Left ventricle myocardium inferior (tissue), 1 donor: ENCODE measurements around the gene PRKCB. TPM values are rescaled to one million over a fixed set of nuclear protein-coding genes. Genes with fewer than 3 reads are reported as not detected.

Experiments
- DNase-seq: peaks from one replicate; pipeline ENCODE4 v3.0.0-alpha.2; 2020
- H3K27ac ChIP-seq: fragments of 200-600 bp; replicated peaks from 2 replicates; pipeline ENCODE4 v1.8.0; 2021
- H3K27me3 ChIP-seq: fragments of 200-600 bp; 2 replicates; pipeline ENCODE4 v1.8.0; 2021; ENCODE audit warnings: low read depth
- H3K36me3 ChIP-seq: fragments of 200-600 bp; 2 replicates; pipeline ENCODE4 v1.8.0; 2021
- H3K4me1 ChIP-seq: fragments of 200-600 bp; 2 replicates; pipeline ENCODE4 v1.8.0; 2021
- H3K4me3 ChIP-seq: fragments of 200-600 bp; 2 replicates; pipeline ENCODE4 v1.8.0; 2021; ENCODE audit warnings: mild to moderate bottlenecking, moderate library complexity
- H3K9me3 ChIP-seq: fragments of 200-600 bp; replicated peaks from 2 replicates; pipeline ENCODE4 v1.8.0; 2021
- CTCF ChIP-seq: fragments of 200-600 bp; IDR thresholded peaks from 2 replicates; pipeline ENCODE4 v1.8.0; 2021; ENCODE audit warnings: antibody characterized with exemption, mild to moderate bottlenecking, borderline replicate concordance
- intact Hi-C: fragments of 100-400 bp; cut with micrococcal nuclease; formaldehyde crosslinking; loops from one replicate; pipeline ENCODE4 v1.11.0; 2022
- total RNA-seq: library from RNA; stranded (reverse); fragmentation: NEBNext Ultra II Directional; extraction: Animal tissue kit (Norgen Biotek cat#: 25700); gene quantifications from one replicate; pipeline ENCODE4 v1.2.1, GENCODE V29; 2021
- donor health status: DM: no; HTN: yes; CAD: no; lungs with severe emphysema.

The PRKCB gene
- total RNA-seq, 1 donor from 2014 or later = 1.6 TPM

- Histone ChIP-seq H3K9me3 (no peaks in the 10 kb centered on the region), H3K36me3 (no peaks in the 10 kb centered on the region), H3K27me3 (peaks cover 3% of the 10 kb centered on the region), H3K27ac (no peak overlapping the region), H3K4me3 (no peak overlapping the region), H3K4me1 (peaks cover 8% of the 10 kb centered on the region)
- no peak for DNase-seq
- intact Hi-C loops = no loop called here
- TF ChIP-seq CTCF = no peak
Measured at GRCh38 chr16:24204150-24204665, 368.4 kb downstream of the PRKCB start.

GRCh38 chr16:24206926-24207325, 371.1 kb downstream of the PRKCB start:
- Histone ChIP-seq H3K36me3 (no peaks in the 10 kb centered on the region), H3K4me3 (no peak overlapping the region), H3K27ac (no peak overlapping the region), H3K9me3 (no peaks in the 10 kb centered on the region), H3K4me1 (peaks cover 8% of the 10 kb centered on the region), H3K27me3 (peaks cover 7% of the 10 kb centered on the region)
- DNase-seq = no peak
- TF ChIP-seq CTCF = no peak
- intact Hi-C loops = no loop called here

GRCh38 chr16:24208710-24209109, 372.9 kb downstream of the PRKCB start:
- Histone ChIP-seq H3K27me3 (peaks cover 9% of the 10 kb centered on the region), H3K4me3 (no peak overlapping the region), H3K4me1 (peaks cover 8% of the 10 kb centered on the region), H3K9me3 (no peaks in the 10 kb centered on the region), H3K27ac (no peak overlapping the region), H3K36me3 (no peaks in the 10 kb centered on the region)
- intact Hi-C loops = no loop called here
- DNase-seq = no peak
- TF ChIP-seq CTCF = no peak

- no peak for DNase-seq
- Histone ChIP-seq H3K4me1 (no peaks in the 10 kb centered on the region), H3K36me3 (no peaks in the 10 kb centered on the region), H3K9me3 (no peaks in the 10 kb centered on the region), H3K27ac (no peak overlapping the region), H3K4me3 (no peak overlapping the region), H3K27me3 (peaks cover 7% of the 10 kb centered on the region)
- intact Hi-C loops = no loop called here
- no peak for TF ChIP-seq CTCF
Measured at GRCh38 chr16:24214992-24215391, 379.2 kb downstream of the PRKCB start.

GRCh38 chr16:24216961-24217360, 381.2 kb downstream of the PRKCB start:
- Histone ChIP-seq H3K27ac (no peak overlapping the region), H3K4me1 (no peaks in the 10 kb centered on the region), H3K9me3 (no peaks in the 10 kb centered on the region), H3K36me3 (no peaks in the 10 kb centered on the region), H3K27me3 (peaks cover 7% of the 10 kb centered on the region), H3K4me3 (no peak overlapping the region)
- no peak for TF ChIP-seq CTCF
- intact Hi-C loops = no loop called here
- no peak for DNase-seq

GRCh38 chr16:24217461-24217860, 381.7 kb downstream of the PRKCB start:
- no peak for TF ChIP-seq CTCF
- Histone ChIP-seq H3K27me3 (peaks cover 7% of the 10 kb centered on the region), H3K36me3 (no peaks in the 10 kb centered on the region), H3K4me3 (no peak overlapping the region), H3K4me1 (no peaks in the 10 kb centered on the region), H3K27ac (no peak overlapping the region), H3K9me3 (no peaks in the 10 kb centered on the region)
- no peak for DNase-seq
- intact Hi-C loops = no loop called here
